GM20000 (cell line): ENCODE data around the gene DUOX2.
"Not testable (repeated sequence)": the region's sequence is repeated elsewhere in the genome, so short reads cannot be mapped to it uniquely, and the experiment has no call there.

Experiments used
- DNase-seq: peaks from one replicate; pipeline ENCODE4 v3.0.0; 2012; ENCODE audit warnings: low spot score
- CTCF ChIP-seq: IDR thresholded peaks from 2 replicates; pipeline ENCODE4 v1.5.1; 2012; ENCODE audit warnings: mild to moderate bottlenecking, control low read depth; ENCODE audit errors: extremely low read depth, missing control alignments

The DUOX2 gene

GRCh38 chr15:45050587-45050986 is 63.4 kb downstream of the DUOX2 start:
- DNase-seq = no peak
- no peak for TF ChIP-seq CTCF

- DNase-seq = peak; percentile 52
- no peak for TF ChIP-seq CTCF
Measured at GRCh38 chr15:45048794-45049631, 65.0 kb downstream of the DUOX2 start.

GRCh38 chr15:45048449-45048793 is 65.6 kb downstream of the DUOX2 start:
- DNase-seq = not testable (repeated sequence)

GRCh38 chr15:45044270-45044669 is 69.7 kb downstream of the DUOX2 start:
- not testable (repeated sequence) for DNase-seq

GRCh38 chr15:45042859-45043258 is 71.1 kb downstream of the DUOX2 start:
- DNase-seq = not testable (repeated sequence)
